H1 (cell line): ENCODE results near the gene SLC9C2. TPM values are rescaled to one million over a fixed set of nuclear protein-coding genes. Genes with fewer than 3 reads are reported as not detected.

Source experiments
- CTCF ChIA-PET: fragments of 300-600 bp; sonication (Branson Sonifier 250); formaldehyde crosslinking; loops from one replicate; lab custom pipeline; 2021; ENCODE audit not compliant: partially characterized antibody; lab: Charles Lee
- POLR2A ChIA-PET: fragments of 300-600 bp; sonication (Branson Sonifier 250); formaldehyde crosslinking; loops from one replicate; lab custom pipeline; 2021; ENCODE audit warnings: inconsistent platforms; ENCODE audit not compliant: partially characterized antibody; lab: Charles Lee
- DNase-seq, 2 experiments: peaks; one replicate each; pipeline versions ENCODE4 v3.0.0 to v3.0.0-alpha.2; 2010 to 2022; ENCODE audit warnings: low spot score in 2 of 2, low read depth in 1 of 2, mixed read lengths in 1 of 2
- FAIRE-seq: peaks from 2 replicates; lab custom pipeline; 2011; peaks lifted over from hg19 to GRCh38; lab: Jason Lieb, UNC
- H2AFZ ChIP-seq: 2 replicates; pipeline ENCODE4 v1.8.1; 2012; ENCODE audit warnings: low read length, inconsistent platforms
- H2AK5ac ChIP-seq: 2 replicates; pipeline ENCODE4 v1.6.1; 2013; ENCODE audit warnings: low read depth, low read length
- H2BK120ac ChIP-seq: replicated peaks from 2 replicates; pipeline ENCODE3; 2013; ENCODE audit warnings: low read depth, low read length, inconsistent platforms
- H2BK12ac ChIP-seq: 2 replicates; pipeline ENCODE4 v1.6.1; 2013; ENCODE audit warnings: low read depth, low read length
- H2BK15ac ChIP-seq: 2 replicates; pipeline ENCODE4 v1.6.1; 2013; ENCODE audit warnings: low read length
- H2BK20ac ChIP-seq: 2 replicates; pipeline ENCODE4 v1.6.1; 2013; ENCODE audit warnings: low read length
- H2BK5ac ChIP-seq: 2 replicates; pipeline ENCODE4 v1.6.1; 2013; ENCODE audit warnings: low read depth, low read length
- H3K14ac ChIP-seq: 2 replicates; pipeline ENCODE4 v1.6.1; 2013; ENCODE audit warnings: inconsistent platforms; ENCODE audit not compliant: insufficient read length
- H3K18ac ChIP-seq: 2 replicates; pipeline ENCODE4 v1.6.1; 2013; ENCODE audit warnings: low read length; ENCODE audit errors: extremely low read depth
- H3K23ac ChIP-seq: 2 replicates; pipeline ENCODE4 v1.6.1; 2013; ENCODE audit warnings: inconsistent platforms; ENCODE audit not compliant: insufficient read length
- H3K23me2 ChIP-seq: 2 replicates; pipeline ENCODE4 v1.6.1; 2013; ENCODE audit warnings: low read depth, low read length
- H3K27ac ChIP-seq: 2 replicates; pipeline ENCODE4 v1.6.1; 2011; ENCODE audit warnings: low read depth, low read length, inconsistent platforms
- H3K27me3 ChIP-seq, 4 experiments: replicated peaks in 1 of 4; 1 replicate in 1 of 4; 2 replicates in 3 of 4; pipeline versions ENCODE4 v1.6.1 to v1.8.1; 2011 to 2013; ENCODE audit warnings: low read length in 3 of 4, mild to moderate bottlenecking in 3 of 4, inconsistent platforms in 2 of 4, mixed read lengths in 2 of 4, moderate library complexity in 1 of 4; ENCODE audit not compliant: control insufficient read depth in 3 of 4, insufficient read depth in 3 of 4; ENCODE audit errors: extremely low read depth in 1 of 4
- H3K36me3 ChIP-seq, 4 experiments: 2 replicates each; pipeline versions ENCODE4 v1.6.1 to v1.8.1; 2011 to 2013; ENCODE audit warnings: mild to moderate bottlenecking in 4 of 4, low read length in 3 of 4, moderate library complexity in 2 of 4, control low read depth in 1 of 4, inconsistent platforms in 1 of 4; ENCODE audit not compliant: insufficient read depth in 4 of 4, control insufficient read depth in 2 of 4
- H3K4ac ChIP-seq: replicated peaks from 2 replicates; pipeline ENCODE3; 2013; ENCODE audit warnings: low read length, low read depth, mixed read lengths, inconsistent platforms; ENCODE audit not compliant: insufficient read length
- H3K4me1 ChIP-seq, 4 experiments: replicated peaks in 1 of 4; 1 replicate in 1 of 4; 2 replicates in 3 of 4; pipeline versions ENCODE4 v1.6.1 to v1.8.1; 2011 to 2013; ENCODE audit warnings: low read length in 3 of 4, inconsistent platforms in 2 of 4, mixed read lengths in 1 of 4; ENCODE audit not compliant: insufficient read depth in 4 of 4, control insufficient read depth in 3 of 4
- H3K4me2 ChIP-seq, 2 experiments: 2 replicates each; pipeline versions ENCODE4 v1.6.1 to v1.8.1; 2011 to 2013; ENCODE audit warnings: low read depth in 2 of 2, low read length in 2 of 2, control low read depth in 1 of 2, inconsistent platforms in 1 of 2, mild to moderate bottlenecking in 1 of 2; ENCODE audit not compliant: insufficient read depth in 1 of 2
- H3K4me3 ChIP-seq, 4 experiments: fragments of 200-600, 300-600 bp in 1 of 4; sonication (generic), shearing (Covaris generic), sonication (Bioruptor Twin) in 1 of 4; 2 replicates each; pipeline versions ENCODE4 v1.5.1 to v1.8.1; 2011 to 2016; ENCODE audit warnings: low read length in 4 of 4, low read depth in 3 of 4, control low read depth in 2 of 4, inconsistent platforms in 2 of 4, mild to moderate bottlenecking in 2 of 4, mixed read lengths in 1 of 4, moderate library complexity in 1 of 4; ENCODE audit not compliant: insufficient read depth in 2 of 4; ENCODE audit errors: extremely low read depth in 1 of 4
- H3K56ac ChIP-seq: replicated peaks from 2 replicates; pipeline ENCODE3; 2013; ENCODE audit warnings: low read depth, mild to moderate bottlenecking, mixed read lengths, low read length, inconsistent platforms; ENCODE audit not compliant: insufficient read length
- H3K79me1 ChIP-seq: 2 replicates; pipeline ENCODE4 v1.6.1; 2013; ENCODE audit warnings: low read depth, low read length, control low read depth
- H3K79me2 ChIP-seq, 2 experiments: 2 replicates each; pipeline versions ENCODE4 v1.6.1 to v1.8.1; 2012 to 2013; ENCODE audit warnings: low read length in 2 of 2, mild to moderate bottlenecking in 2 of 2, inconsistent platforms in 1 of 2; ENCODE audit not compliant: insufficient read depth in 2 of 2, control insufficient read depth in 1 of 2
- H3K9ac ChIP-seq, 4 experiments: replicated peaks in 1 of 4; 1 replicate in 1 of 4; 2 replicates in 3 of 4; pipeline versions ENCODE4 v1.6.1 to v1.8.1; 2011 to 2013; ENCODE audit warnings: low read depth in 3 of 4, low read length in 3 of 4, control low read depth in 2 of 4, mild to moderate bottlenecking in 2 of 4, moderate library complexity in 2 of 4, inconsistent platforms in 1 of 4; ENCODE audit errors: extremely low read depth in 1 of 4
- H3K9me3 ChIP-seq, 2 experiments: 2 replicates each; pipeline versions ENCODE4 v1.6.1 to v1.8.1; 2012 to 2013; ENCODE audit warnings: mild to moderate bottlenecking in 2 of 2, moderate library complexity in 2 of 2, control low read depth in 1 of 2, inconsistent platforms in 1 of 2, low read depth in 1 of 2, low read length in 1 of 2, mixed read lengths in 1 of 2; ENCODE audit not compliant: insufficient read depth in 2 of 2
- H4K20me1 ChIP-seq, 2 experiments: replicated peaks in 1 of 2; 2 replicates each; pipeline versions ENCODE3 to v1.8.1; 2011 to 2013; ENCODE audit warnings: inconsistent platforms in 2 of 2, low read length in 2 of 2, mild to moderate bottlenecking in 1 of 2; ENCODE audit not compliant: insufficient read depth in 2 of 2, control insufficient read depth in 1 of 2
- H4K5ac ChIP-seq: 2 replicates; pipeline ENCODE4 v1.6.1; 2013; ENCODE audit warnings: low read length, low read depth, mixed read lengths, inconsistent platforms; ENCODE audit not compliant: insufficient read length
- H4K8ac ChIP-seq: 2 replicates; pipeline ENCODE4 v1.8.0; 2013; ENCODE audit warnings: mild to moderate bottlenecking, moderate library complexity, low read length, inconsistent platforms; ENCODE audit not compliant: insufficient read depth; ENCODE audit errors: extremely low read depth
- H4K91ac ChIP-seq: replicated peaks from 2 replicates; pipeline ENCODE3; 2013; ENCODE audit warnings: low read length, mixed read lengths, inconsistent platforms; ENCODE audit not compliant: insufficient read length
- BRCA1 ChIP-seq: IDR thresholded peaks from 2 replicates; pipeline ENCODE4 v1.6.1; 2012; ENCODE audit warnings: low read depth, low read length, improper control_type of control experiment
- CHD1 ChIP-seq: IDR thresholded peaks from 2 replicates; pipeline ENCODE4 v1.6.1; 2012; ENCODE audit warnings: low read depth, low read length, improper control_type of control experiment
- CHD2 ChIP-seq: IDR thresholded peaks from 2 replicates; pipeline ENCODE4 v1.6.1; 2012; ENCODE audit warnings: low read length, improper control_type of control experiment
- HDAC6 ChIP-seq: IDR thresholded peaks from one replicate; pipeline ENCODE4 v1.7.1; 2012; ENCODE audit warnings: low read depth, mild to moderate bottlenecking, inconsistent platforms, low read length, moderate library complexity
- KDM1A ChIP-seq: fragments of 200-600, 300-600 bp; sonication (generic); IDR thresholded peaks from 2 replicates; pipeline ENCODE4 v1.7.1; 2016; ENCODE audit warnings: mild to moderate bottlenecking, low read length, borderline replicate concordance
- KDM5A ChIP-seq: fragments of 200-600 bp; IDR thresholded peaks from 2 replicates; pipeline ENCODE4 v1.7.1; 2012; ENCODE audit warnings: mild to moderate bottlenecking, low read length, inconsistent platforms, mixed read lengths
- NRF1 ChIP-seq: IDR thresholded peaks from 2 replicates; pipeline ENCODE4 v1.6.1; 2011; ENCODE audit warnings: mild to moderate bottlenecking, low read depth, low read length, improper control_type of control experiment
- POLR2AphosphoS5 ChIP-seq: IDR thresholded peaks from 2 replicates; pipeline ENCODE4 v1.6.1; 2011; ENCODE audit warnings: low read depth, low read length
- TAF1 ChIP-seq: IDR thresholded peaks from 2 replicates; pipeline ENCODE4 v1.6.1; 2011; ENCODE audit warnings: mild to moderate bottlenecking, low read depth, low read length
- TAF7 ChIP-seq: optimal IDR thresholded peaks from 2 replicates; pipeline ENCODE3; 2011; ENCODE audit warnings: low read depth, mild to moderate bottlenecking, inconsistent platforms, low read length, moderate library complexity, borderline replicate concordance
- TCF12 ChIP-seq: IDR thresholded peaks from 2 replicates; pipeline ENCODE4 v1.6.1; 2011; ENCODE audit warnings: low read depth, mild to moderate bottlenecking, low read length
- WGBS, 2 experiments: shearing (Covaris generic) in 1 of 2; methylation state at CpG; one replicate each; pipeline versions ENCODE4 v1.1.6 to v1.1.7; 2013 to 2015; ENCODE audit warnings: low lambda C conversion rate in 2 of 2, mixed read lengths in 2 of 2, inconsistent platforms in 1 of 2, low coverage in 1 of 2, missing lambda C conversion rate in 1 of 2; ENCODE audit not compliant: insufficient replicate concordance in 2 of 2, insufficient coverage in 1 of 2, insufficient read length in 1 of 2; ENCODE audit errors: extremely low coverage in 1 of 2, missing lambda C conversion rate in 1 of 2; 5-methylcytosine and 5-hydroxymethylcytosine counted together
- polyA plus RNA-seq, 7 experiments: library from polyadenylated mRNA; depleted of rRNA in 3 of 7; stranded (reverse) in 5 of 7; unstranded in 2 of 7; fragments of >200 nt in 5 of 7; fragments of 200-250 nt in 2 of 7; gene quantifications; 1 replicate in 5 of 7; 2 replicates in 1 of 7; 4 replicates in 1 of 7; pipeline versions ENCODE4 v1.2.1 to v1.2.3, GENCODE V29; 2011 to 2013; ENCODE audit warnings: missing spikeins in 2 of 7, mixed read lengths in 2 of 7
- total RNA-seq: library from RNA; stranded (reverse); fragmentation: NEBNext Ultra II Directional; extraction: Animal tissue kit (Norgen Biotek cat#: 25700); gene quantifications from 2 replicates; pipeline ENCODE4 v1.2.1, GENCODE V29; 2021

Gene SLC9C2
- total and polyA plus RNA-seq, 2 of the 8 experiments (the other 6 are each of a cell fraction or from before 2014, with no cell fraction given): not detected

DNA sequence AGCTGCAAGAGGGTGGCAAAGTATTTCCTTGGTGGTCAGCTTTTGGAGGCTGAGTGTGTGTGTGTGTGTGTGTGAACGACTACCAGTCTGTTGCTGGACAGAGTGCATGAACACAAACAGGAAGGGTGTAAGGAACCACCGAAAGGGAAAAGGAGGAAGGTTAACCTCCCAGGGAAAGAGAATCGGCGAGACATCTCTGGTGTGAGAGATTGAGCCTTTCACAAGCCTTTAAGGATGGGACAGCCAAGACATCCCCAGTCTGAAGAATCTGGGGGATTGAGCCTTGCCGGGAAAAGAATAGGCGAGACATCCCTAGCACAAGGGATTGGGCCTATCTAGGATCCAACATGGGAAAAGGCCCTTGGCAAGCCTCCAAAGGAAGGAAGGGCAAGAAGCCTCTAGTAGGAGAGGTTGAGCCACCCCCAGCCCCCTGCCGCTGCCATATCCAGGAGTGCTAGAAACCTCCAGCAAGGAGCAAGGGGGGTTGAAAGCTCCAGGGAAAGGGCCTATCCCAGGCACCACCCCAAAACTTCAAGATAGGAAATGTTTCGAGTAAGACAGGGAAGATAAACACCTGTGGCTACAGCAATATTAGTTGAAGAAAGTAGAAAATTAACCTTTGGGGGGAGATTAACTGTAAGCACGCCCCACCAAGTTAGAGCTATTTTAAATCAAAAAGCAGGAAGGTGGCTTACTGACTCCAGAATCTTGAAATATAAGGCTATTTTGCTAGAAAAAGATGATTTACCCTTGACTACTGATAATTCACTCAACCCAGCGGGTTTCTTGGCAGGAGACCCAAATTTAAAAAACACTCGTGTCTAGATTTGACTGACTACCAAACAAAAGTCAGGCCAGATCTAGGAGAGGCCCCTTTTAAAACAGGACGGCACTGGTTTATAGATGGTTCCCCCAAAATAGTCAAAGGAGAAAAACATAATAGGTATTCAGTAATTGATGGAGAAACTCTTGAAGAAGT, 35.5 kb upstream of the SLC9C2 start:
- POLR2A ChIA-PET: interaction anchor here (0.6 to 4.7 kb wide), 13 partner anchors 8 to 384 kb away, joined by 3 to 23 read pairs (median 4); partner anchors contain the start of genes GAS5, KLHL20, RC3H1 and ZBTB37
- Histone ChIP-seq H3K27ac (peak overlapping the region; percentile 96), H3K23ac (no peak overlapping the region), H3K56ac (no peak overlapping the region), H2AFZ (no peak overlapping the region), H3K27me3 (no peaks in the 10 kb centered on the region), H3K9me3 (no peaks in the 10 kb centered on the region), H2BK15ac (no peak overlapping the region), H2BK5ac (peak overlapping the region; percentile 99), H3K4me2 (peak overlapping the region; percentile 48 to 73; a peak in 3 of 4 replicates), H2BK12ac (peak overlapping the region; percentile 97), H4K20me1 (no peaks in the 10 kb centered on the region), H3K14ac (no peak overlapping the region), H3K23me2 (no peaks in the 10 kb centered on the region; the same call in 1 of the 2 replicates), H2BK120ac (peak overlapping the region; percentile 44), H3K4me3 (peak overlapping the region; percentile 54 to 61 (median 58); a peak in 7 of 8 replicates), H3K4me1 (peaks cover 0 to 2% (median under 1%) of the 10 kb centered on the region in 4 experiments; a peak in 4 of 7 replicates), H3K36me3 (peaks cover 0 to 15% (median 2%) of the 10 kb centered on the region in 4 experiments; a peak in 5 of 8 replicates), H3K79me1 (no peaks in the 10 kb centered on the region), H3K18ac (peak overlapping the region; percentile 85), H4K91ac (peak overlapping the region; percentile 59), H3K79me2 (peaks cover 0 to 41% of the 10 kb centered on the region in 2 experiments; a peak in 2 of 4 replicates), H2AK5ac (peak overlapping the region; percentile 100), H2BK20ac (peak overlapping the region; percentile 99; the same call in 1 of the 2 replicates), H3K9ac (peak overlapping the region; percentile 87 to 98 (median 93)), H4K5ac (no peak overlapping the region), H3K4ac (peak overlapping the region; percentile 40), H4K8ac (peak overlapping the region; percentile 41; the same call in 1 of the 2 replicates)
- CTCF ChIA-PET: interaction anchor here (1.0 to 2.4 kb wide), 2 partner anchors 174 to 207 kb away, joined by 3 to 6 read pairs; no protein-coding TSS in a partner anchor
- DNase-seq (no peak), FAIRE-seq (no peak)
- WGBS, 2 experiments: 77% methylated on average over 12 of the region's 12 CpGs; no CpG with 5 or more reads in 1 of the 2 experiments
- TF ChIP-seq TCF12: no peak
- TF ChIP-seq BRCA1: peak; percentile 24; the same call in 1 of the 2 replicates
- TF ChIP-seq CHD2: 0 out of 2 replicates have a peak, but pooled peaks have one; percentile 12
- TF ChIP-seq KDM1A: no peak
- TF ChIP-seq KDM5A: no peak
- TF ChIP-seq TAF1: peak; percentile 10; the same call in 1 of the 2 replicates
- 0 out of 2 replicates have a peak, but pooled peaks have one; percentile 10 for TF ChIP-seq NRF1
- peak; percentile 7; the same call in 1 of the 2 replicates for TF ChIP-seq CHD1
- peak; percentile 96 for TF ChIP-seq TAF7
- no peak for TF ChIP-seq HDAC6
- TF ChIP-seq POLR2AphosphoS5: peak; percentile 6
